ENCODE measurements around the gene MAPKAPK3.
A peak's percentile ranks its signal among the peaks of the same experiment; 100 is the strongest.

DNA sequence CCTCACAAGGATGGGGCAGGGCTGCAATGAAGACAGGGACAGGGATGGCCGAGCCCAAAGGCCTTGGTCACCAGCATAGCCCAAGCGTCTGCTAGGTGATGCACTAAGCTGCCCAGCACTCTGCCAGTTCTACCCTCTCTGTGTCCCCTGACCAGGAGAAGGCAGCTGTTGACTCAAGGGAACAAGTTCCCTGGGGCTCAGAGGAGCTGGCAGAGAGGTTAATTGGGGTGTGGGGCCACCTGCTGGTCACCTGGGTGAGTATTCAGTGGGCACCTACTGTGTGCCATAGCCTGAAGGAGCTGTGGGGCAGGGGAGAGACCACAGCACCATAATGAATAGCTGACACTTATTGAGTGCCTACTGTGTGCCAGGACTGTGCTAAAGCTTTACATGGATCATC, 35.8 kb downstream of the MAPKAPK3 start:
- TF ChIP-seq CTCF (IDR thresholded peaks at IDR 0.05) = peak in 2 of 3 experiments; percentile 24 to 33
- TF ChIP-seq POLR2AphosphoS5 (IDR thresholded peaks at IDR 0.05) = no peak
- no peak for TF ChIP-seq POLR2A (IDR thresholded peaks at IDR 0.05; ENCODE audit: low read depth)

Measured in esophagus muscularis mucosa (tissue), 3 donors.